Peyer's patch (tissue), 4 donors: ENCODE measurements around the gene PADI2.

Source experiments
- POLR2A ChIP-seq, 2 donors: fragments of 450-650 bp; IDR thresholded peaks; one replicate each; pipeline ENCODE4 v1.5.1; 2017; ENCODE audit warnings: antibody characterized with exemption in 2 of 2, mild to moderate bottlenecking in 2 of 2, moderate library complexity in 2 of 2
- TF ChIP-seq, protein P1 (sequence below), 6 experiments: fragments of 450-650 bp in 4 of 6; fragments of 200-600 bp in 2 of 6; sonication (generic) in 1 of 6; IDR thresholded peaks; one replicate each; pipeline ENCODE4 v1.5.1; 2017 to 2019; ENCODE audit warnings: antibody characterized with exemption in 6 of 6, mild to moderate bottlenecking in 3 of 6, moderate library complexity in 1 of 6

DNA sequence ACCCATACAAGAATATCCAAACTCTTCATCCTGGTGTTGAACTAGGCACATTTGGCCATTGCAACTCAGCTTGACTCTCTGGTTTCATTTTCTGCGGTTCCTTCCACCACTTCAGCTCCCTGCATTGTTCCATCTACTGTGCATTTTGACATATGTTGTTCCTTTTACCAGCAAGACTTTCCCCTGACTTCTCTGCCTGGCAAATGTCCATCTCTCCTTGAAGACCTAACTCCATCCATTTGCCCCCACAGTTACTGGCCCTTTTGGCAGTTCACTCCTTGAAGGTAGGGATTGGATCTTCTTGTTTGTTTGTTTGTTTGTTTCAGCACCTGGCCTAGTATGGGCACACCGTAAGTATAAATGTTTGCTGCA, 8.7 kb downstream of the PADI2 start:
- TF ChIP-seq, protein P1, sequence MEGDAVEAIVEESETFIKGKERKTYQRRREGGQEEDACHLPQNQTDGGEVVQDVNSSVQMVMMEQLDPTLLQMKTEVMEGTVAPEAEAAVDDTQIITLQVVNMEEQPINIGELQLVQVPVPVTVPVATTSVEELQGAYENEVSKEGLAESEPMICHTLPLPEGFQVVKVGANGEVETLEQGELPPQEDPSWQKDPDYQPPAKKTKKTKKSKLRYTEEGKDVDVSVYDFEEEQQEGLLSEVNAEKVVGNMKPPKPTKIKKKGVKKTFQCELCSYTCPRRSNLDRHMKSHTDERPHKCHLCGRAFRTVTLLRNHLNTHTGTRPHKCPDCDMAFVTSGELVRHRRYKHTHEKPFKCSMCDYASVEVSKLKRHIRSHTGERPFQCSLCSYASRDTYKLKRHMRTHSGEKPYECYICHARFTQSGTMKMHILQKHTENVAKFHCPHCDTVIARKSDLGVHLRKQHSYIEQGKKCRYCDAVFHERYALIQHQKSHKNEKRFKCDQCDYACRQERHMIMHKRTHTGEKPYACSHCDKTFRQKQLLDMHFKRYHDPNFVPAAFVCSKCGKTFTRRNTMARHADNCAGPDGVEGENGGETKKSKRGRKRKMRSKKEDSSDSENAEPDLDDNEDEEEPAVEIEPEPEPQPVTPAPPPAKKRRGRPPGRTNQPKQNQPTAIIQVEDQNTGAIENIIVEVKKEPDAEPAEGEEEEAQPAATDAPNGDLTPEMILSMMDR (IDR thresholded peaks at IDR 0.05), result no peak
- no peak for TF ChIP-seq POLR2A (IDR thresholded peaks at IDR 0.05)
